K562 (cell line): Measurements from ENCODE around the gene WASF2. TPM values are rescaled to one million over a fixed set of nuclear protein-coding genes. Genes with fewer than 3 reads are reported as not detected.

Experiments
- GATAD2A ChIP-seq: fragments of 450-650 bp; IDR thresholded peaks from 2 replicates; pipeline ENCODE4 v1.6.1; 2017
- SREBF2 ChIP-seq: sonication (generic); formaldehyde crosslinking; IDR thresholded peaks from 2 replicates; pipeline ENCODE4 v1.4.0; 2020; ENCODE audit warnings: mild to moderate bottlenecking, missing genetic modification reagents
- SRSF9 ChIP-seq: fragments of 200-400 bp; formaldehyde crosslinking; IDR thresholded peaks from 2 replicates; pipeline ENCODE4 v1.6.1; 2017; ENCODE audit warnings: low read depth, low read length, borderline replicate concordance
- polyA plus RNA-seq, 8 experiments: library from polyadenylated mRNA; depleted of rRNA in 4 of 8; stranded (reverse) in 5 of 8; unstranded in 3 of 8; fragments of >200 nt; fragmentation: Nextera tagmentation in 2 of 8; fragmentation: Illumina TruSeq in 1 of 8; extraction: Ambion mirVana in 2 of 8; extraction: Trizol in 1 of 8; gene quantifications; 2 replicates each; pipeline versions ENCODE4 v1.2.1 to v1.2.3, GENCODE V29; 2011 to 2014; ENCODE audit warnings: inconsistent platforms in 1 of 8, missing spikeins in 1 of 8
- total RNA-seq, 7 experiments: library from RNA; depleted of rRNA in 6 of 7; stranded (reverse); fragments of >200 nt in 6 of 7; fragmentation: Illumina TruSeq in 2 of 7; extraction: Trizol in 2 of 7; gene quantifications; 2 replicates each; pipeline versions ENCODE4 v1.2.1 to v1.2.3, GENCODE V29; 2011 to 2021; ENCODE audit warnings: low replicate concordance in 1 of 7
- TF ChIP-seq, protein P1 (sequence below): fragments of 450-650 bp; IDR thresholded peaks from 2 replicates; pipeline ENCODE4 v1.6.1; 2018; ENCODE audit not compliant: partially characterized antibody

Gene WASF2
- total and polyA plus RNA-seq, 9 of the 15 experiments (the other 6 are each of a cell fraction or from before 2014, with no cell fraction given), result 8.2 to 163 (median 31.2) TPM

DNA sequence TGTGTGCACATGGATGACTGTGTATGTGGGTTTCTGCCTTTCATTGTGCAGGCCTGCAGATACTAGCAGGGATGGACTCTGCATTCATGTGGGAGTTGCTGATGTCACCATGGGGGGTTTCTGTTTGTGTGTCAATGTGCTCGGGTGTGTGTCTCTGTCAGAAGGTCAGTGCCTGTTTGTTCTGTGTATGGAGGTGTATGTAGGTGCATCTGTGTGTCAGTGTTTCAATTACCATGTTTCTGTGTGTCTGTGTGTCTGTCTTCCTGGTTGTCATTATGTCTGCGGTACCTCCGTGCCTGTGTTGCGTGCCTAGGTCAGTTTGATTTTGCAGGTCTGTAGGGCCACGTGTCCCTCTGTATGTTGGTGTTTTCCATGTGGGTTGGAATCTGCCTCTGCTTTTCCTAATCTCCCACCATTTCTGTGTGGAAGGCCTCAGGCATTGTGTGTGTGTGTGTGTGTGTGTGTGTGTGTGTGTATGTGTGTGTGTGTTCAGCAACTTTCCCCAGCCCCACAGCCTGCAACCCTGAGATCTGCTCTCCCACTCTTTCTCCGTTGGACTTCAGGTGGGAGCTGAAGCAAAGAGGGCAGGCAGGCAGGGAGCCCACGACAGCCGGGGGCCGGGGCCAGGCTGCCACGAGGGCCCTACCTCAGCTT, 36.7 kb upstream of the WASF2 start (continued):
- TF ChIP-seq, protein P1, sequence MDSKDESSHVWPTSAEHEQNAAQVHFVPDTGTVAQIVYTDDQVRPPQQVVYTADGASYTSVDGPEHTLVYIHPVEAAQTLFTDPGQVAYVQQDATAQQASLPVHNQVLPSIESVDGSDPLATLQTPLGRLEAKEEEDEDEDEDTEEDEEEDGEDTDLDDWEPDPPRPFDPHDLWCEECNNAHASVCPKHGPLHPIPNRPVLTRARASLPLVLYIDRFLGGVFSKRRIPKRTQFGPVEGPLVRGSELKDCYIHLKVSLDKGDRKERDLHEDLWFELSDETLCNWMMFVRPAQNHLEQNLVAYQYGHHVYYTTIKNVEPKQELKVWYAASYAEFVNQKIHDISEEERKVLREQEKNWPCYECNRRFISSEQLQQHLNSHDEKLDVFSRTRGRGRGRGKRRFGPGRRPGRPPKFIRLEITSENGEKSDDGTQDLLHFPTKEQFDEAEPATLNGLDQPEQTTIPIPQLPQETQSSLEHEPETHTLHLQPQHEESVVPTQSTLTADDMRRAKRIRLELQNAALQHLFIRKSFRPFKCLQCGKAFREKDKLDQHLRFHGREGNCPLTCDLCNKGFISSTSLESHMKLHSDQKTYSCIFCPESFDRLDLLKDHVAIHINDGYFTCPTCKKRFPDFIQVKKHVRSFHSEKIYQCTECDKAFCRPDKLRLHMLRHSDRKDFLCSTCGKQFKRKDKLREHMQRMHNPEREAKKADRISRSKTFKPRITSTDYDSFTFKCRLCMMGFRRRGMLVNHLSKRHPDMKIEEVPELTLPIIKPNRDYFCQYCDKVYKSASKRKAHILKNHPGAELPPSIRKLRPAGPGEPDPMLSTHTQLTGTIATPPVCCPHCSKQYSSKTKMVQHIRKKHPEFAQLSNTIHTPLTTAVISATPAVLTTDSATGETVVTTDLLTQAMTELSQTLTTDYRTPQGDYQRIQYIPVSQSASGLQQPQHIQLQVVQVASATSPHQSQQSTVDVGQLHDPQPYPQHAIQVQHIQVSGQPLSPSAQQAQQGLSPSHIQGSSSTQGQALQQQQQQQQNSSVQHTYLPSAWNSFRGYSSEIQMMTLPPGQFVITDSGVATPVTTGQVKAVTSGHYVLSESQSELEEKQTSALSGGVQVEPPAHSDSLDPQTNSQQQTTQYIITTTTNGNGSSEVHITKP, result no peak
- TF ChIP-seq SRSF9 (no peak), GATAD2A (no peak), SREBF2 (CRISPR knock-in tag) (no peak)
